Measurements from ENCODE around the gene TMEM87B. TPM values are rescaled to one million over a fixed set of nuclear protein-coding genes. Genes with fewer than 3 reads are reported as not detected.

TMEM87B gene
- total and polyA plus RNA-seq, 2 of the 4 experiments (the other 2 are of a cell fraction) = 6.3 to 12.5 TPM

GRCh38 chr2:112089375-112089774 is 34.3 kb downstream of the TMEM87B start:
- H3K4me3 ChIP-seq (ENCODE audit: insufficient read depth, low read depth, low read length) = no peak overlapping the region

More at GRCh38 chr2:112089375-112089774, 34.3 kb downstream of the TMEM87B start:
- H3K4me2 ChIP-seq (ENCODE audit: low read depth, low read length) = no peak overlapping the region
- H3K9me3 ChIP-seq (ENCODE audit: control insufficient read depth, insufficient read depth, low read length) = no peaks in the 10 kb centered on the region
- H4K91ac ChIP-seq (ENCODE audit: insufficient read depth, low read depth, low read length) = no peak overlapping the region
- H3K9me1 ChIP-seq (ENCODE audit: insufficient read depth, low read length) = peaks cover 13% of the 10 kb centered on the region
- H3K79me1 ChIP-seq (ENCODE audit: low read depth in 1 of 2, low read length in 2 of 2) = peaks cover 14 to 67% of the 10 kb centered on the region in 2 experiments; a peak in 3 of 4 replicates
- CTCF ChIA-PET = interaction anchor here (0.6 kb wide), 1 partner anchor 17 kb away, joined by 3 read pairs; no protein-coding TSS in a partner anchor
- H3K27me3 ChIP-seq (ENCODE audit: control insufficient read depth, insufficient read depth, low read length) = no peaks in the 10 kb centered on the region
- TF ChIP-seq CEBPB (IDR thresholded peaks at IDR 0.05; ENCODE audit: low read depth, low read length) (no peak), RCOR1 (IDR thresholded peaks at IDR 0.05; ENCODE audit: insufficient replicate concordance, low read length) (no peak), FOS (IDR thresholded peaks at IDR 0.05; ENCODE audit: low read depth, low read length) (no peak), NFE2L2 (IDR thresholded peaks at IDR 0.05; ENCODE audit: low read depth, low read length) (no peak), CHD1 (IDR thresholded peaks at IDR 0.05; ENCODE audit: low read depth, low read length) (no peak), RAD21 (IDR thresholded peaks at IDR 0.05; ENCODE audit: low read length) (no peak), BHLHE40 (IDR thresholded peaks at IDR 0.05; ENCODE audit: low read depth, low read length) (no peak), ELK1 (IDR thresholded peaks at IDR 0.05; ENCODE audit: borderline replicate concordance, low read depth, low read length) (no peak), RFX5 (IDR thresholded peaks at IDR 0.05; ENCODE audit: low read depth, low read length) (no peak), USF2 (IDR thresholded peaks at IDR 0.05; ENCODE audit: low read depth, low read length) (no peak), CTCF (conservative IDR thresholded peaks at IDR 0.05; ENCODE audit: low read depth, low read length) (no peak), MXI1 (IDR thresholded peaks at IDR 0.05; ENCODE audit: borderline replicate concordance, low read depth, low read length) (no peak), POLR2A (IDR thresholded peaks at IDR 0.05; ENCODE audit: low read depth, low read length) (no peak), MAFK (IDR thresholded peaks at IDR 0.05; ENCODE audit: low read depth, low read length) (no peak), SMC3 (IDR thresholded peaks at IDR 0.05; ENCODE audit: low read depth, low read length) (no peak)
- H3K23ac ChIP-seq (ENCODE audit: low read depth, low read length) = no peak overlapping the region
- peaks cover 13% of the 10 kb centered on the region for H3K4me1 ChIP-seq (ENCODE audit: control insufficient read depth, insufficient read depth, low read length)
- H4K5ac ChIP-seq (ENCODE audit: low read depth, low read length) = no peak overlapping the region
- no peak overlapping the region for H2BK5ac ChIP-seq (ENCODE audit: low read depth, low read length, poor library complexity, severe bottlenecking)
- peaks cover 47% of the 10 kb centered on the region for H3K36me3 ChIP-seq (ENCODE audit: control insufficient read depth, insufficient read depth, low read length)
- H3K14ac ChIP-seq (replicated peaks; ENCODE audit: low read depth, low read length) = no peak overlapping the region
- POLR2A ChIA-PET (ENCODE audit: unreplicated experiment) = no interaction called here
- no peak overlapping the region for H3K27ac ChIP-seq (ENCODE audit: insufficient read depth, low read length)
- no peak overlapping the region for H3K9ac ChIP-seq (ENCODE audit: low read depth, low read length)
- dilution Hi-C loops (cut with HindIII; ENCODE audit: low sequenced_read_pairs, unreplicated experiment) = no loop called here
- H2BK15ac ChIP-seq (ENCODE audit: low read depth, low read length) = no peak overlapping the region
- no peak overlapping the region for H3K56ac ChIP-seq (ENCODE audit: extremely low read depth, insufficient read depth, low read length)
- H4K20me1 ChIP-seq (ENCODE audit: insufficient read depth, low read length) = no peaks in the 10 kb centered on the region
- H3K4ac ChIP-seq (ENCODE audit: low read depth, low read length) = no peak overlapping the region
- no peak overlapping the region for H4K8ac ChIP-seq (ENCODE audit: low read depth in 2 of 2, low read length in 2 of 2)
- no peak overlapping the region for H2AFZ ChIP-seq (replicated peaks; ENCODE audit: low read length, poor library complexity)
- H2AK5ac ChIP-seq (ENCODE audit: low read depth, low read length) = no peak overlapping the region
- ATAC-seq (ENCODE audit: low read depth) (no peak), DNase-seq (no peak)
- H2AK9ac ChIP-seq (replicated peaks; ENCODE audit: low read depth, low read length, poor library complexity) = no peak overlapping the region
- no CpG with 5 or more reads among the region's 5 CpGs for WGBS, 2 experiments (ENCODE audit: extremely low coverage in 2 of 2, insufficient read length in 1 of 2)
- H2BK20ac ChIP-seq (ENCODE audit: low read depth, low read length) = no peak overlapping the region
- no TSS peak for BruUV-seq (replicated peaks)
- intact Hi-C loops (cut with micrococcal nuclease) = no loop called here
- H2BK120ac ChIP-seq (ENCODE audit: low read depth, low read length) = no peak overlapping the region
- no peak overlapping the region for H3K18ac ChIP-seq (ENCODE audit: low read depth, low read length)
- in situ Hi-C loops (cut with MboI; ENCODE audit: low sequenced_read_pairs) = no loop called here

Data from IMR-90 (cell line).